ENCODE results near the gene RFX3.

- no peak for TF ChIP-seq POLR2A (IDR thresholded peaks at IDR 0.05)
- TF ChIP-seq, protein P1, sequence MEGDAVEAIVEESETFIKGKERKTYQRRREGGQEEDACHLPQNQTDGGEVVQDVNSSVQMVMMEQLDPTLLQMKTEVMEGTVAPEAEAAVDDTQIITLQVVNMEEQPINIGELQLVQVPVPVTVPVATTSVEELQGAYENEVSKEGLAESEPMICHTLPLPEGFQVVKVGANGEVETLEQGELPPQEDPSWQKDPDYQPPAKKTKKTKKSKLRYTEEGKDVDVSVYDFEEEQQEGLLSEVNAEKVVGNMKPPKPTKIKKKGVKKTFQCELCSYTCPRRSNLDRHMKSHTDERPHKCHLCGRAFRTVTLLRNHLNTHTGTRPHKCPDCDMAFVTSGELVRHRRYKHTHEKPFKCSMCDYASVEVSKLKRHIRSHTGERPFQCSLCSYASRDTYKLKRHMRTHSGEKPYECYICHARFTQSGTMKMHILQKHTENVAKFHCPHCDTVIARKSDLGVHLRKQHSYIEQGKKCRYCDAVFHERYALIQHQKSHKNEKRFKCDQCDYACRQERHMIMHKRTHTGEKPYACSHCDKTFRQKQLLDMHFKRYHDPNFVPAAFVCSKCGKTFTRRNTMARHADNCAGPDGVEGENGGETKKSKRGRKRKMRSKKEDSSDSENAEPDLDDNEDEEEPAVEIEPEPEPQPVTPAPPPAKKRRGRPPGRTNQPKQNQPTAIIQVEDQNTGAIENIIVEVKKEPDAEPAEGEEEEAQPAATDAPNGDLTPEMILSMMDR (IDR thresholded peaks at IDR 0.05): no peak
Observed at GRCh38 chr9:3541206-3541605, 15.4 kb upstream of the RFX3 start.

Data from adrenal gland (tissue), 5 donors.